GM12892 (cell line): ENCODE results near the gene CEP70.
"Not testable (repeated sequence)": the region's sequence is repeated elsewhere in the genome, so short reads cannot be mapped to it uniquely, and the experiment has no call there.

Experiments used
- DNase-seq: peaks from one replicate; pipeline ENCODE4 v3.0.0; 2011; ENCODE audit not compliant: insufficient read length
- FAIRE-seq: peaks from 2 replicates; lab custom pipeline; 2011; peaks lifted over from hg19 to GRCh38; lab: Jason Lieb, UNC
- POLR2A ChIP-seq: IDR thresholded peaks from 2 replicates; pipeline ENCODE4 v1.6.1; 2011; ENCODE audit warnings: low read depth, low read length, control low read depth
- POLR2AphosphoS5 ChIP-seq: IDR thresholded peaks from 2 replicates; pipeline ENCODE4 v1.6.1; 2011; ENCODE audit warnings: low read depth, low read length, control low read depth
- TAF1 ChIP-seq: IDR thresholded peaks from 2 replicates; pipeline ENCODE4 v1.6.1; 2011; ENCODE audit warnings: low read depth, mild to moderate bottlenecking, control low read depth, low read length, borderline replicate concordance

Gene CEP70

DNA sequence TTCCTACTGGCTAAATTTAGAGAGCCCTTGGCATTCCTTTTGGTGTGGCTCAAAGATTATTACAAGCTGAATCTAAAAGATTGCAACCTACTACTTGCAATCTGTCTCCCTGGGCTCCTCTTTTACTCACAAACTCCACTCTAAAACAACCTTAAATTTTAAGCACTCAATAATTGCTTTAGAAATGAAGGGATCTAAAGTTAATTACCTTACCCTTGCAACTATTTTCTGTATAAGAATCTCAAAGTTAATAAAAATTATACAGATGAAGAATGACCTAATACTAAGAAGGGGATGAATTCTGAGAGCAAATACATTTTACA lies 99.5 kb downstream of the CEP70 start:
- FAIRE-seq (no peak), DNase-seq (no peak)
- no peak for TF ChIP-seq POLR2A
- no peak for TF ChIP-seq TAF1
- TF ChIP-seq POLR2AphosphoS5, result no peak

GRCh38 chr3:138493804-138494606 lies 100.1 kb downstream of the CEP70 start:
- no peak for FAIRE-seq
- no peak for TF ChIP-seq TAF1
- no peak for TF ChIP-seq POLR2A
- TF ChIP-seq POLR2AphosphoS5, result no peak
- no peak for DNase-seq

DNA sequence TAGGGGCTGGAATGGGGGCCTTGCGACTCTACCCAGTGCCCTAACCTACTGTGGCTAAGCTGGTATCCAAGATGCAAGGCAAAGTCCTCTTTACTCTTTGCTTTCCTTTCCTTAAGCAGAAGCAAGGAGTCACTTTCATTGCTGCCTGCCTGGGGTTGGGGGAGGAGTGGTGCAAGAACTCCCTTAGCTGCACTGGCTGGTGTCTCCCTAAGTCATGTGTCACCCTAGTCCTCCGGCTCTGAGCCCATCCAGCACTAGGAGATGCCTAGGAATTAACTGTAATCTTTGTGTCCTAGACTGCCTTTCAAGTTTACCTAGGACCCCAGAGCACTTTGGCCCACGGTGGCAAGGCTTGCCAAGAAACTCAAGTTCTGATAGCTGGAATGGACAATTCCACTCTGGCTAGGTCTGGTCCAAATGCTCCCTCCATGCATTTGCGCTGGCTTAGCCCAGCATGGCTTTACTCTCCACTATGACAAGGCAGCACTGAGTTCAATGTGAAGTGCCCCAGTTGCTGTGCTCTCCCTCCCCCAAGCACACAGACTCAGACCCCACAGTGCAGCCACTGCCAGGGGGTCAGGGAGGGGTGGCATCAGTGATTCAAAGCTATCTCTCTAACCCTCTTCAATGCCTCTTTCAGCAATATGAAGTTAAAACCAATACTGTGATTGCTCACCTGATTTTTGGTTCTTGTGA lies 100.9 kb downstream of the CEP70 start:
- TF ChIP-seq TAF1, result no peak
- no peak for TF ChIP-seq POLR2A
- TF ChIP-seq POLR2AphosphoS5, result no peak
- no peak for FAIRE-seq
- DNase-seq, result no peak

DNA sequence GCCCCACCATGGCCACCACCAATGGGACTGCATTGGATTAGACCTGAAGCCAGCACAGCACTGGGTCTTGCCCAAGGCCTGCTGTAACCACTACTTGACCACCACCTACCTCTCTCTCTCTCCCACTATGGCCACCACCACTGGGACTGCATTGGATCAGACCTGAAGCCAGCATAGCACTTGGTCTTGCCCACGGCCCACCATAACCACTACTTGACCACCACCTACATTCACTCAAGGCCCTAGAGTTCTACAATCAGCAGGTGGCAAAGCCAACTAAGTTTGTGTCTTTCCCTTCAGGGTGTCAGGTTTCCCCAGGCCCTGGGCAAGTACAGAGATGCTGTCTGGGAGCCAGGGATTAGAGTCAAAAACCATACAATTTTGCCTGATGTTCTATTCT lies 102.1 kb downstream of the CEP70 start:
- DNase-seq (no peak), FAIRE-seq (no peak)
- TF ChIP-seq TAF1 (no peak), POLR2AphosphoS5 (no peak), POLR2A (no peak)

DNA sequence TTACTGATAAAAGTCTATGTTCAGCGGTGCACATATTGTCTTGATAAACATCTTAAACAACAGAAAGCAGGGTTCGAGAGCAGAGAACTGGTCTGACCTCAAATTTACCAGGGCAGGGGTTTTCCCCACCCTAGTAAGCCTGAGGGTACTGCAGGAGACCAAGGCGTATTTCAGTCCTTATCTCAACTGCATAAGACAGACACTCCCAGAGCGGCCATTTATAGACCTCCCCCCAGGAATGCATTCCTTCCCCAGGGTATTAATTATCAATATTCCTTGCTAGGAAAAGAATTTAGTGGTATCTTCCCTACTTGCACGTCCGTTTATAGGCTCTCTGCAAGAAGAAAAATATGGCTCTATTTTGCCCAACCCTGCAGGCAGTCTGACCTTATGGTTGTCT lies 107.5 kb downstream of the CEP70 start:
- not testable (repeated sequence) for DNase-seq, FAIRE-seq

- not testable (repeated sequence) for DNase-seq, FAIRE-seq
Observed at GRCh38 chr3:138484672-138485071, 109.4 kb downstream of the CEP70 start.

GRCh38 chr3:138479438-138479863 lies 114.6 kb downstream of the CEP70 start:
- DNase-seq (no peak), FAIRE-seq (no peak)
- TF ChIP-seq TAF1, result no peak
- TF ChIP-seq POLR2A, result no peak
- TF ChIP-seq POLR2AphosphoS5, result no peak

DNA sequence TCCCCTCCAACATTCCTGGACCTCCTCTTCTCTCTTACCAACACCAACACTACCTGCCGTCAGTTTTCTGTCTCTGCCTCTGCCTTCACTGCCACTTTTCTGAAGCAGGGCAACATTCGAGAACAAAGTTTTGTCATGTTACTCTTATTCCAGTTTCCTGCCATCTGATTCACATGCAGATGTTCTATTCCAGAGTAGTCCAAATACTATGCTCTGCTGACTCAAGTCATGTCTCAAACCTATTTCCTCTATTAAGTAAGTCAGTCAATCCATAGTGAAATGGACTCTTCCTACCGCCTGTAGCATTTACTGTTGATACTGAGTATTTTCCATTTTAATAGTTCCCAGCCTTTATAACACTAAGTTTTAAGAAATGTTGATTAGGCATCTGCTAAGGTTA lies 116.3 kb downstream of the CEP70 start:
- TF ChIP-seq TAF1 (no peak), POLR2A (no peak), POLR2AphosphoS5 (no peak)
- FAIRE-seq, result no peak
- no peak for DNase-seq

DNA sequence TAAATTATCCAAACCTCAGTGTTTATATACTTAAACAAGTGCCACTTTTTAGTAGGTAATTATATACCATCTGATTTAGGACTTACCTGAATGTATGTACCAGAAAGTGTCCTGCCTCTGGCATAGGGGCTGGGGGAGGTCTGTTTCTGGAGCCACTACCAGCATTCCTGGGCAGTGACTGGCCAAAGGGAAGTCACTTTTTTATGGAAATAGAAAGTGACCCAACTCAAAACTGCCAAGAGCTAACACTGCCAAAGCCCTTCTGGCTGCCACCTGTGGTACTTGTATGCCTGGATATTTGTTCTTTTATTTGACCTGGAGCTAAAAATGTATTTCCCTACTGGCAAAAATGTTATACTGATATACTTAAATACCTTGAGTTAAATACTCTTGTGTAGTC lies 116.9 kb downstream of the CEP70 start:
- DNase-seq, result no peak
- FAIRE-seq, result no peak
- no peak for TF ChIP-seq POLR2AphosphoS5

- DNase-seq (no peak), FAIRE-seq (no peak)
- TF ChIP-seq TAF1 (no peak), POLR2A (no peak), POLR2AphosphoS5 (no peak)
Observed at GRCh38 chr3:138476526-138476925, 117.5 kb downstream of the CEP70 start.

GRCh38 chr3:138474163-138474562 lies 119.9 kb downstream of the CEP70 start:
- no peak for TF ChIP-seq POLR2AphosphoS5
- TF ChIP-seq POLR2A, result no peak
- TF ChIP-seq TAF1, result no peak
- FAIRE-seq (no peak), DNase-seq (no peak)

DNA sequence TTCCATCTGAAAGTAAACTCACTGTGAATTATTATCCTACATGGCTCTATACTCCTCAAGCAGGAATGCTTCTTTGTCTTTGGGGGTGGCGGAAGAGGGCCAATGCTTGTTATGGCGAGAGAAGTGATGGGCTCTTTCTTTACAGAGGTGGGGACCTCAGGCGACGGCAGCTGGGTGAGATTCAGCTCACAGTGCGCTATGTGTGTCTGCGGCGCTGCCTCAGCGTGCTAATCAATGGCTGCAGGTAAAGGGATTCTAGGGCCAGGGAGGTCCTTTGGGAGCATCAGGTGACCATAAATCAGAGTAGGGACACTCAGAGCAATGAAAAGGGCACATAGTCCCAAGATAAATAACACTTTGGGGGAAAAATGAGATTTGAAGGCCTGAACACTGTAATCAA lies 120.7 kb downstream of the CEP70 start:
- FAIRE-seq, result no peak
- TF ChIP-seq POLR2A, result no peak
- no peak for TF ChIP-seq POLR2AphosphoS5
- TF ChIP-seq TAF1, result no peak
- no peak for DNase-seq

- FAIRE-seq, result no peak
- TF ChIP-seq POLR2A (no peak), TAF1 (no peak), POLR2AphosphoS5 (no peak)
- DNase-seq, result no peak
Observed at GRCh38 chr3:138472141-138472825, 121.8 kb downstream of the CEP70 start.
